Hepatocyte (in vitro differentiated cells): ENCODE results near the gene RHBDL2. TPM values are rescaled to one million over a fixed set of nuclear protein-coding genes. Genes with fewer than 3 reads are reported as not detected.

Experiments
- DNase-seq: peaks from one replicate; pipeline ENCODE4 v3.0.0-alpha.2; 2016; ENCODE audit warnings: low spot score
- H2AFZ ChIP-seq: fragments of 200-600 bp; sonication (generic); 2 replicates; pipeline ENCODE4 v1.6.0; 2016; ENCODE audit warnings: antibody characterized with exemption, mild to moderate bottlenecking
- H3K27ac ChIP-seq: fragments of 200-600 bp; sonication (generic); 2 replicates; pipeline ENCODE4 v1.5.1; 2016; ENCODE audit warnings: mild to moderate bottlenecking
- H3K27me3 ChIP-seq: fragments of 200-600 bp; sonication (generic); 2 replicates; pipeline ENCODE4 v1.6.1; 2016
- H3K36me3 ChIP-seq: fragments of 200-600 bp; sonication (generic); replicated peaks from 2 replicates; pipeline ENCODE4 v1.5.1; 2016; ENCODE audit warnings: low read depth; ENCODE audit not compliant: insufficient read depth
- H3K4me1 ChIP-seq: fragments of 200-600 bp; sonication (generic); 2 replicates; pipeline ENCODE4 v1.5.1; 2016; ENCODE audit warnings: mild to moderate bottlenecking, moderate library complexity; ENCODE audit not compliant: insufficient read depth
- H3K4me2 ChIP-seq: fragments of 200-600 bp; sonication (generic); 2 replicates; pipeline ENCODE4 v1.6.0; 2016
- H3K4me3 ChIP-seq: fragments of 200-600 bp; sonication (generic); 2 replicates; pipeline ENCODE4 v1.5.1; 2016; ENCODE audit warnings: mild to moderate bottlenecking
- H3K79me2 ChIP-seq: fragments of 200-600 bp; sonication (generic); 2 replicates; pipeline ENCODE4 v1.6.0; 2017; ENCODE audit warnings: mild to moderate bottlenecking
- H3K9me2 ChIP-seq: fragments of 200-600 bp; sonication (generic); replicated peaks from 2 replicates; pipeline ENCODE4 v1.6.0; 2017; ENCODE audit warnings: mild to moderate bottlenecking; ENCODE audit not compliant: insufficient read depth
- H3K9me3 ChIP-seq: fragments of 200-600 bp; sonication (generic); 2 replicates; pipeline ENCODE4 v1.5.1; 2016; ENCODE audit warnings: low read depth, mild to moderate bottlenecking
- H4K20me1 ChIP-seq: fragments of 200-600 bp; sonication (generic); 2 replicates; pipeline ENCODE4 v1.6.0; 2016; ENCODE audit warnings: mild to moderate bottlenecking; ENCODE audit not compliant: insufficient read depth, poor library complexity, severe bottlenecking
- CTCF ChIP-seq: fragments of 200-600 bp; sonication (generic); IDR thresholded peaks from 2 replicates; pipeline ENCODE4 v1.5.1; 2016; ENCODE audit warnings: antibody characterized with exemption, mild to moderate bottlenecking; ENCODE audit not compliant: poor library complexity
- EZH2 ChIP-seq: fragments of 200-600 bp; sonication (generic); IDR thresholded peaks from 2 replicates; pipeline ENCODE4 v1.6.1; 2016; ENCODE audit warnings: antibody characterized with exemption, mild to moderate bottlenecking, borderline replicate concordance
- EZH2phosphoT487 ChIP-seq: fragments of 200-600 bp; sonication (generic); IDR thresholded peaks from one replicate; pipeline ENCODE4 v1.6.1; 2018; ENCODE audit warnings: antibody characterized with exemption, mild to moderate bottlenecking, low read depth, moderate library complexity; ENCODE audit not compliant: unreplicated experiment, severe bottlenecking
- WGBS: methylation state at CpG from one replicate; pipeline ENCODE4 v1.1.6; 2016; ENCODE audit warnings: low lambda C conversion rate; ENCODE audit errors: missing lambda C conversion rate; 5-methylcytosine and 5-hydroxymethylcytosine counted together
- polyA plus RNA-seq: library from polyadenylated mRNA; unstranded; fragments of >200 nt; fragmentation: Nextera tagmentation; extraction: Ambion mirVana; gene quantifications from 2 replicates; pipeline ENCODE4 v1.2.1, GENCODE V29; 2016
- total RNA-seq: library from RNA; depleted of rRNA; stranded (reverse); fragments of >200 nt; gene quantifications from 2 replicates; pipeline ENCODE4 v1.2.3, GENCODE V29; 2014

Gene RHBDL2
- total and polyA plus RNA-seq, 2 experiments from 2014 or later = 0.57 to 0.77 TPM

GRCh38 chr1:38859561-38860453, 81.8 kb downstream of the RHBDL2 start, which contains the start of gene RRAGC:
TSS of gene RRAGC (minus strand) at chr1:38859772. CDS start at chr1:38859646, 126 bp downstream.
- Histone ChIP-seq H2AFZ (peak within 1 kb of the TSS; percentile 70), H3K27me3 (no peaks in the 10 kb centered on the region), H3K27ac (peak within 1 kb of the TSS; percentile 91), H3K79me2 (peaks cover 87% of the 10 kb centered on the region), H3K9me3 (no peaks in the 10 kb centered on the region), H3K4me2 (peak within 1 kb of the TSS; percentile 92), H3K36me3 (no peaks in the 10 kb centered on the region), H3K4me1 (peaks cover 23% of the 10 kb centered on the region), H4K20me1 (peaks cover 41% of the 10 kb centered on the region), H3K9me2 (no peaks in the 10 kb centered on the region), H3K4me3 (peak within 1 kb of the TSS; percentile 77)
- under 1% methylated on average over 27 of the region's 70 CpGs for WGBS
- TF ChIP-seq EZH2phosphoT487 = no peak
- TF ChIP-seq EZH2 = no peak
- TF ChIP-seq CTCF = no peak
- peak; percentile 99 for DNase-seq

- peaks cover 87% of the 10 kb centered on the region for H3K79me2 ChIP-seq
- peak overlapping the region; percentile 91 for H3K27ac ChIP-seq
- peak overlapping the region; percentile 92 for H3K4me2 ChIP-seq
- TF ChIP-seq CTCF = no peak
- TF ChIP-seq EZH2phosphoT487 = no peak
- no peak for TF ChIP-seq EZH2
- WGBS = under 1% methylated on average over 21 of the region's 51 CpGs
- peaks cover 42% of the 10 kb centered on the region for H4K20me1 ChIP-seq
- H3K36me3 ChIP-seq = no peaks in the 10 kb centered on the region
- DNase-seq = peak; percentile 77
- H3K4me3 ChIP-seq = peak overlapping the region; percentile 77
- H2AFZ ChIP-seq = peak overlapping the region; percentile 57
- no peaks in the 10 kb centered on the region for H3K27me3 ChIP-seq
- H3K9me3 ChIP-seq = no peaks in the 10 kb centered on the region
- H3K4me1 ChIP-seq = peaks cover 23% of the 10 kb centered on the region
- H3K9me2 ChIP-seq = no peaks in the 10 kb centered on the region
Measured at GRCh38 chr1:38858833-38859560, 82.6 kb downstream of the RHBDL2 start.

GRCh38 chr1:38852780-38853179, 88.8 kb downstream of the RHBDL2 start:
- no peaks in the 10 kb centered on the region for H3K9me2 ChIP-seq
- 95% methylated on average over 4 of the region's 4 CpGs for WGBS
- peaks cover 4% of the 10 kb centered on the region for H3K36me3 ChIP-seq
- peaks cover 7% of the 10 kb centered on the region for H3K4me1 ChIP-seq
- no peaks in the 10 kb centered on the region for H3K9me3 ChIP-seq
- no peak overlapping the region for H3K4me2 ChIP-seq
- no peak for TF ChIP-seq CTCF
- no peak for TF ChIP-seq EZH2phosphoT487
- no peak for TF ChIP-seq EZH2
- H2AFZ ChIP-seq = no peak overlapping the region
- H3K79me2 ChIP-seq = peaks cover 57% of the 10 kb centered on the region
- H3K27me3 ChIP-seq = no peaks in the 10 kb centered on the region
- H4K20me1 ChIP-seq = peaks cover 45% of the 10 kb centered on the region
- H3K27ac ChIP-seq = no peak overlapping the region
- DNase-seq = no peak
- H3K4me3 ChIP-seq = no peak overlapping the region
